HL-60 (cell line): ENCODE results near the gene MGAT5B.

ENCODE experiments used
- DNase-seq, 2 experiments: peaks; one replicate each; pipeline ENCODE4 v3.0.0-alpha.2; 2010 to 2020; ENCODE audit warnings: low read depth in 1 of 2, low spot score in 1 of 2
- H3K27ac ChIP-seq: fragments of 250-450 bp; sonication (Bioruptor Pico); replicated peaks from 2 replicates; pipeline ENCODE4 v1.5.1; 2020; ENCODE audit warnings: mild to moderate bottlenecking, moderate library complexity
- H3K27me3 ChIP-seq: fragments of 250-450 bp; sonication (Bioruptor Pico); 2 replicates; pipeline ENCODE4 v1.5.1; 2021; ENCODE audit warnings: mild to moderate bottlenecking, moderate library complexity; ENCODE audit not compliant: insufficient read depth, poor library complexity, severe bottlenecking
- H3K4me3 ChIP-seq: replicated peaks from 2 replicates; pipeline ENCODE4 v1.5.1; 2011; ENCODE audit warnings: mild to moderate bottlenecking, control low read depth, low read length; ENCODE audit not compliant: insufficient read depth
- CTCF ChIP-seq: IDR thresholded peaks from one replicate; pipeline ENCODE4 v1.5.1; 2011; ENCODE audit warnings: low read length, control low read depth, inconsistent platforms; ENCODE audit not compliant: insufficient read depth
- GABPA ChIP-seq: IDR thresholded peaks from 2 replicates; pipeline ENCODE4 v1.6.1; 2012; ENCODE audit warnings: low read depth
- POLR2AphosphoS5 ChIP-seq: IDR thresholded peaks from 2 replicates; pipeline ENCODE4 v1.6.1; 2012; ENCODE audit warnings: low read depth
- REST ChIP-seq: IDR thresholded peaks from 2 replicates; pipeline ENCODE4 v1.6.1; 2012; ENCODE audit warnings: low read depth; ENCODE audit not compliant: insufficient replicate concordance
- SPI1 ChIP-seq: IDR thresholded peaks from 2 replicates; pipeline ENCODE4 v1.6.1; 2012; ENCODE audit warnings: low read depth, mild to moderate bottlenecking, borderline replicate concordance

Gene MGAT5B

GRCh38 chr17:76868669-76869495, 678 bp downstream of the MGAT5B start:
- TF ChIP-seq CTCF (no peak), GABPA (no peak), POLR2AphosphoS5 (no peak), SPI1 (no peak), REST (no peak)
- no peak overlapping the region for H3K27ac ChIP-seq
- no peak overlapping the region for H3K4me3 ChIP-seq
- peaks cover 23% of the 10 kb centered on the region for H3K27me3 ChIP-seq
- DNase-seq, result no peak

GRCh38 chr17:76869496-76870376, 1.5 kb downstream of the MGAT5B start:
- Histone ChIP-seq H3K27me3 (peaks cover 23% of the 10 kb centered on the region), H3K4me3 (no peak overlapping the region), H3K27ac (no peak overlapping the region)
- TF ChIP-seq GABPA, result no peak
- no peak for TF ChIP-seq POLR2AphosphoS5
- no peak for TF ChIP-seq SPI1
- no peak for TF ChIP-seq REST
- TF ChIP-seq CTCF, result no peak
- no peak for DNase-seq

GRCh38 chr17:76870377-76870714, 2.1 kb downstream of the MGAT5B start:
- Histone ChIP-seq H3K4me3 (no peak overlapping the region), H3K27ac (no peak overlapping the region), H3K27me3 (peaks cover 23% of the 10 kb centered on the region)
- DNase-seq, result no peak
- TF ChIP-seq POLR2AphosphoS5, result no peak
- TF ChIP-seq CTCF, result no peak
- no peak for TF ChIP-seq GABPA
- TF ChIP-seq REST, result peak; percentile 92
- no peak for TF ChIP-seq SPI1
